MCF 10A (cell line): ENCODE results near the gene DSCAML1. TPM values are rescaled to one million over a fixed set of nuclear protein-coding genes. Genes with fewer than 3 reads are reported as not detected.

Experiments used
- BruUV-seq: library from RNA; stranded (reverse); fragments of 400-500 nt; replicated peaks from 2 replicates; lab custom pipeline; 2021; lab: Mats Ljungman, UMichigan
- CTCF ChIA-PET: fragments of 300-600 bp; sonication (Branson Sonifier 250); formaldehyde crosslinking; extraction: SDS; loops from one replicate; lab custom pipeline; 2021; ENCODE audit warnings: antibody characterized with exemption, inconsistent platforms; lab: Yijun Ruan, JAX
- POLR2A ChIA-PET: fragments of 300-600, 350-650 bp; sonication (Branson Sonifier 250); formaldehyde crosslinking; extraction: SDS; loops from one replicate; lab custom pipeline; 2020; ENCODE audit warnings: antibody characterized with exemption, inconsistent platforms; lab: Yijun Ruan, JAX
- DNase-seq: peaks from one replicate; pipeline ENCODE4 v3.0.0-alpha.2; 2018; ENCODE audit not compliant: unreplicated experiment
- H3K27ac Mint-ChIP-seq: one replicate; pipeline ENCODE4 v1.8.0; 2022; ENCODE audit warnings: mild to moderate bottlenecking, low read depth, mixed read lengths; ENCODE audit not compliant: unreplicated experiment
- H3K27me3 Mint-ChIP-seq: one replicate; pipeline ENCODE4 v1.8.0; 2022; ENCODE audit warnings: mixed read lengths; ENCODE audit not compliant: insufficient read depth, unreplicated experiment
- H3K36me3 Mint-ChIP-seq: one replicate; pipeline ENCODE4 v1.8.0; 2022; ENCODE audit warnings: mild to moderate bottlenecking, moderate library complexity, mixed read lengths; ENCODE audit not compliant: insufficient read depth, unreplicated experiment
- H3K4me1 Mint-ChIP-seq: one replicate; pipeline ENCODE4 v1.8.0; 2022; ENCODE audit warnings: mixed read lengths; ENCODE audit not compliant: insufficient read depth, unreplicated experiment
- H3K4me3 Mint-ChIP-seq: one replicate; pipeline ENCODE4 v1.8.0; 2022; ENCODE audit warnings: mild to moderate bottlenecking, moderate library complexity, mixed read lengths; ENCODE audit not compliant: unreplicated experiment
- H3K9me3 Mint-ChIP-seq: one replicate; pipeline ENCODE4 v1.8.0; 2022; ENCODE audit warnings: mixed read lengths; ENCODE audit not compliant: unreplicated experiment
- intact Hi-C: fragments of 100-400 bp; cut with micrococcal nuclease; formaldehyde crosslinking; loops from 2 replicates; pipeline ENCODE4 v1.14.1; 2022
- total RNA-seq: library from RNA; stranded (reverse); gene quantifications from 2 replicates; pipeline ENCODE4 v1.2.3, GENCODE V29; 2022
- TF ChIP-seq, protein P1 (sequence below): fragments of 200-600 bp; IDR thresholded peaks from one replicate; pipeline ENCODE4 v1.8.0; 2022; ENCODE audit warnings: antibody characterized with exemption, mild to moderate bottlenecking; ENCODE audit not compliant: unreplicated experiment

The DSCAML1 gene
- total RNA-seq, 1 experiment from 2014 or later: not detected

DNA sequence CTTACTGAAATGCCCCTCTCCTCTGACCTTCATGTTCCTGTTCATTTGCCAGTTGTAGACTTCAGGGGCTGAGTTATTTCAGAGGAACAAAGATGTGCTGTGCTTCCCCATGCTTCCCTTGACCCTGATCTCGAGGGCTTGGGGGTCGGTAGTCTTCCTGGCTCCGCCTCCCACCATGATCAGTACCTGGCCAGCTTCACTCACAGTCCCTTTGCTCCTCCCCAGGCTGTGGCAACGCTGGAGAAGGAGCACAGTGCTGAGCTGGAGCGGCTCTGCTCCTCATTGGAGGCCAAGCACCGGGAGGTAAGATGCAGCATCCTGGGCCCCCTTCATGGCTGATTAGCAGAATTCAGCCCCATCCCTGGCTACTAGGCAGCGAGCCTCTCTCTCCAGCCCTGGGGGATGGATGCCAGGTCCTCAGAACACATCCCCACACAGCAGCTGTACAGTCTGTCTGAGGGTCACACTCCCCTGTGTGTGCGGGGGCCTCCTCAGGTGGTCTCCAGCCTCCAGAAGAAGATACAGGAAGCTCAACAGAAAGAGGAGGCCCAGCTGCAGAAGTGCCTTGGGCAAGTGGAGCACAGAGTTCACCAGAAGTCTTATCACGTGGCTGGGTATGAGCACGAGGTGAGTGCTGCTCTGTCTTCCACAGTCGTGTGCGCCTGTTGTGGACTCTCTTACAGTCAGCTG lies 404.9 kb downstream of the DSCAML1 start:
- intact Hi-C loops: no loop called here
- TF ChIP-seq, protein P1, sequence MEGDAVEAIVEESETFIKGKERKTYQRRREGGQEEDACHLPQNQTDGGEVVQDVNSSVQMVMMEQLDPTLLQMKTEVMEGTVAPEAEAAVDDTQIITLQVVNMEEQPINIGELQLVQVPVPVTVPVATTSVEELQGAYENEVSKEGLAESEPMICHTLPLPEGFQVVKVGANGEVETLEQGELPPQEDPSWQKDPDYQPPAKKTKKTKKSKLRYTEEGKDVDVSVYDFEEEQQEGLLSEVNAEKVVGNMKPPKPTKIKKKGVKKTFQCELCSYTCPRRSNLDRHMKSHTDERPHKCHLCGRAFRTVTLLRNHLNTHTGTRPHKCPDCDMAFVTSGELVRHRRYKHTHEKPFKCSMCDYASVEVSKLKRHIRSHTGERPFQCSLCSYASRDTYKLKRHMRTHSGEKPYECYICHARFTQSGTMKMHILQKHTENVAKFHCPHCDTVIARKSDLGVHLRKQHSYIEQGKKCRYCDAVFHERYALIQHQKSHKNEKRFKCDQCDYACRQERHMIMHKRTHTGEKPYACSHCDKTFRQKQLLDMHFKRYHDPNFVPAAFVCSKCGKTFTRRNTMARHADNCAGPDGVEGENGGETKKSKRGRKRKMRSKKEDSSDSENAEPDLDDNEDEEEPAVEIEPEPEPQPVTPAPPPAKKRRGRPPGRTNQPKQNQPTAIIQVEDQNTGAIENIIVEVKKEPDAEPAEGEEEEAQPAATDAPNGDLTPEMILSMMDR: no peak
- Mint-ChIP-seq H3K27me3 (no peaks in the 10 kb centered on the region), H3K4me1 (peaks cover 6% of the 10 kb centered on the region), H3K9me3 (no peaks in the 10 kb centered on the region), H3K36me3 (peaks cover 71% of the 10 kb centered on the region), H3K27ac (no peak overlapping the region), H3K4me3 (no peak overlapping the region)
- DNase-seq: no peak
- POLR2A ChIA-PET: interaction anchor here (0.5 kb wide), 1 partner anchor 94 kb away, joined by 3 read pairs; no protein-coding TSS in a partner anchor
- CTCF ChIA-PET: interaction anchor here (0.6 to 1.2 kb wide), 2 partner anchors 34 to 403 kb away, joined by 3 to 4 read pairs; no protein-coding TSS in a partner anchor
- no TSS peak for BruUV-seq

DNA sequence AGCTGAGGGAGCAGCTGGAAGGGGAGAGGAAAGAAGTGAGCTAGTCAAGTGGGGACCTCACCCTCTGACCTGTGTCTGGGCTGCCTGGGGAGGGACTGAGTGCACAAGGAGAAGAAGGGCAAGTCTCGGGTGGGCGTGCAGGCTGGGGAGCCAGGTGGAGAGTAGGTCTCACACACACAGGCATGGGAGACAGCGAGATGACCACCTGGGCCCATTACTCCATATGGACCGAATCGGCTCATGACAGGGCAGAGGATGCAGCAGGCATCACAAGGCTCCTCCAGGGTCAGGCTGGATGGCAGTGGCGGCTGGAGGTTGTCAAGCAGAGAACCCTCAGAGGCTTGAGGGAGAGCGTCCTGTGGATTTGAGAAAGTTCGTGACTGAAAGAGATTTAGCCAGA lies 405.8 kb downstream of the DSCAML1 start:
- ChIA-PET CTCF (interaction anchor here (0.6 to 2.4 kb wide), 4 partner anchors 19 to 560 kb away, joined by 3 to 15 read pairs (median 4); no protein-coding TSS in a partner anchor), POLR2A (no interaction called here)
- peaks cover 68% of the 10 kb centered on the region for H3K36me3 Mint-ChIP-seq
- DNase-seq: no peak
- intact Hi-C loops: no loop called here
- H3K27me3 Mint-ChIP-seq: no peaks in the 10 kb centered on the region
- peaks cover 6% of the 10 kb centered on the region for H3K4me1 Mint-ChIP-seq
- no peak overlapping the region for H3K4me3 Mint-ChIP-seq
- no peaks in the 10 kb centered on the region for H3K9me3 Mint-ChIP-seq
- BruUV-seq: no TSS peak
- TF ChIP-seq, protein P1: no peak
- no peak overlapping the region for H3K27ac Mint-ChIP-seq

DNA sequence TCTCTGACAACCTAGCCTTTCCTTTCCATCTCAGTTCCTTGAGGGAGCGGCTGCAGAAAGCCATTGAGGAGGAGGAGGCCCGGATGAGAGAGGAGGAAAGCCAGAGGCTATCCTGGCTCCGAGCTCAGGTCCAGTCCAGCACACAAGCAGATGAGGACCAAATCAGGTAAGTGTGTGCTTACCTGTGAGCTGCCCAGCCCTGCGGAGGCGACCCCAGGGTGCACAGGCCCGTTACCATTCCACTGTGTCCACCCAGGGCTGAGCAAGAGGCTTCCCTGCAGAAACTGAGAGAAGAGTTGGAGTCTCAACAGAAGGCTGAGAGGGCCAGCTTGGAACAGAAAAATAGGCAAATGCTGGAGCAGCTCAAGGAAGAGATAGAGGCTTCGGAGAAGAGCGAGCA lies 406.3 kb downstream of the DSCAML1 start:
- ChIA-PET POLR2A (no interaction called here), CTCF (interaction anchor here (0.6 to 2.4 kb wide), 3 partner anchors 35 to 560 kb away, joined by 3 to 15 read pairs (median 3); no protein-coding TSS in a partner anchor)
- Mint-ChIP-seq H3K27me3 (no peaks in the 10 kb centered on the region), H3K4me1 (peaks cover 6% of the 10 kb centered on the region), H3K4me3 (no peak overlapping the region), H3K9me3 (no peaks in the 10 kb centered on the region), H3K27ac (no peak overlapping the region), H3K36me3 (peaks cover 69% of the 10 kb centered on the region)
- TF ChIP-seq, protein P1: no peak
- intact Hi-C loops: no loop called here
- no peak for DNase-seq
- no TSS peak for BruUV-seq

DNA sequence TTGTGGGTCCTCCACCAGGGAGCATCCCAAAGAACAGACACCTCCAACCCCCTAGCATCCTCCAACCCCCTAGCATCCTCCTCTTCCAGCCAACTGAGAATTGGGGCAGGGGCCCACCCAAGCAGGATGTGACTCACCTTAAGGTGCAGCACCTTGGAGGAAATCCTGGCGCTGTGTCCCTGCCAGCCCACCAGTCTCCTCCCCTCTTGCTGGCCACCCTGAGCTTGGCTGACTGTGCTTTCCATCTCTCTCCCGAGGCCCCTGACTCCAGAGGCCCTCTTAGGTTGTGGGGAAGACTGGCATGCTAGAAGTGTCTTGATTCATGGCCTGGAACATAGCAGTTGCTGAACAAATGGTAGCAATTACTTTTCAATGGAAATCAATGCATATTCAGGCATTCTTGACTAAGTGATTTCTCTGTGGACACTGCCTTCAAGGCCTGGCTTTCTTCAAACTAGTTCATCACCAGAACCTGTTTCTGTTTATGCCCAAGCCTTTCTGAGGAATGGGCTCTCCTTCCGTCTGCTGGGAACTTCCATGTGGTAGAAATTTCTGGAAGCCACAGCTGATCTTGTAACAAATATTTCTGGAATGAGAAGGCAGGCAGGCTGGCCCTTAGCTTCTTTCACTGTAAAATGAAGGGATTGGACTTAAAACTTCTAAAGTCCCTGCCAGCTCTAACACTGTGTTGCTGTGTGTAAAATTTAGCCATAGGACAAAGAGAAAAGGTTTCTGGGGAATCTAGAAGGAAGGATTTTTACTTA lies 408.8 kb downstream of the DSCAML1 start:
- no TSS peak for BruUV-seq
- peaks cover 68% of the 10 kb centered on the region for H3K36me3 Mint-ChIP-seq
- POLR2A ChIA-PET: no interaction called here

More for the DNA sequence above, 408.8 kb downstream of the DSCAML1 start:
- no peak overlapping the region for H3K27ac Mint-ChIP-seq
- intact Hi-C loops: loop anchor here (10.0 kb wide), 1 partner anchor 153 kb away; the partner anchor contains the start of genes PCSK7 and RNF214
- no peaks in the 10 kb centered on the region for H3K9me3 Mint-ChIP-seq
- CTCF ChIA-PET: interaction anchor here (0.6 kb wide), 1 partner anchor 29 kb away, joined by 3 read pairs; no protein-coding TSS in a partner anchor
- no peak for DNase-seq
- TF ChIP-seq, protein P1: no peak
- H3K4me1 Mint-ChIP-seq: peaks cover 11% of the 10 kb centered on the region
- H3K27me3 Mint-ChIP-seq: no peaks in the 10 kb centered on the region
- no peak overlapping the region for H3K4me3 Mint-ChIP-seq
